Inferior parietal cortex (tissue), 1 donor: ENCODE results near the gene TPBG.

Source experiments
- DNase-seq: peaks from one replicate; pipeline ENCODE4 v3.0.0-alpha.2; 2016; ENCODE audit errors: extremely low spot score

Gene TPBG

DNA sequence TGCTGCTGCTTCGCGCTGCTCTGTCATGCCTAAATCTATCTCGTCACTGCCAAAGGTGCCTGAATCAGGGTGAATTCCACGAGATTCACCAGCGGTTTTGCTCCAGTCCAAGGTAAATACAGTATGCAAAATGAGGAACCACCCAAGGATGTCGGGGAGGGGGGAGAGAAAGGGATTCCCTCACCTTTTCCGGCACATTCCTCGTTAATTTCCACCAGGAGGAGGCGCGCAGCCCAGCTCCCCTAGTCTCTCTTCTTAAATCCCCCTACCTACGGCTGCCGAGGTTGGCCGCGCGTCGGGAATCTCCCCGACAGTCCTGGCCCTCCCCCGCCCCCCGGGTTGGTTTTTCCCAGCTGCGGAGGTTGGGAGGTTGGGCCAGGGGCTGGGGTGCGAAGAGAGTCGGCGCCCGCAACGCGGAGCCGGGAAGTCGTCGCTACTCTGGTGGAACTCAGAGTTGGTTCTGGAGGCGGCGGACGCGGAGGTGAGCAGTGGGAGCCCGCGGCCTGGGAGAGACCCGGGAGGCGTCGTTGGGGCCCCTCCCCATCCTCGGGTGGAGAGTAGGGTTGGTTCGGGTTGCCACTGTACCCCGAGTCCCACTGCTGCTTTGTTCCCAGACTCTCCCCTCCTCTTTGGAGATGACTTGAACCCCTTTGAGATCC, at the start of gene TPBG:
TPBG (plus strand) TSS at position 390 of the 659 bp plus-strand sequence. CDS start 1,145 bp downstream, outside the sequence.
- no peak for DNase-seq

- no peak for DNase-seq
Measured at GRCh38 chr6:82322386-82322785, 41.2 kb upstream of the TPBG start.

DNA sequence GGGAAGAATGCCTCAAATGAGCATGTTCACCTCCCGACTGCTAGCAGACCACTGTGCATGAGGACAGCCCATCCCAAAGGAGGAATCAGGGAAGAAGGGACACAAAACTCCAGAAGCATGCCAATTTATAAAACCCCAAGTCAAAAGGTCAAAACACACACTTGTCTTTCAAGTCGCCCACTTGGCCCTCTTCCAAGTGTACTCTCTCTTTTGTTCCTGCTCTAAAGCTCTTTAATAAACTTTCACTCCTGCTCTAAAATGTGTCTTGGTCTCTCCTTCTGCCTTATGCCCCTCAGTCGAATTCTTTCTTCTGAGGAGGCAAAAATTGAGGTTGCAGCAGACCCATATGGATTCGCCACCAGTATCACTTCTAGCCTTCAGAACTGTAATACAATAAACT, 33.9 kb upstream of the TPBG start:
- DNase-seq: no peak

DNA sequence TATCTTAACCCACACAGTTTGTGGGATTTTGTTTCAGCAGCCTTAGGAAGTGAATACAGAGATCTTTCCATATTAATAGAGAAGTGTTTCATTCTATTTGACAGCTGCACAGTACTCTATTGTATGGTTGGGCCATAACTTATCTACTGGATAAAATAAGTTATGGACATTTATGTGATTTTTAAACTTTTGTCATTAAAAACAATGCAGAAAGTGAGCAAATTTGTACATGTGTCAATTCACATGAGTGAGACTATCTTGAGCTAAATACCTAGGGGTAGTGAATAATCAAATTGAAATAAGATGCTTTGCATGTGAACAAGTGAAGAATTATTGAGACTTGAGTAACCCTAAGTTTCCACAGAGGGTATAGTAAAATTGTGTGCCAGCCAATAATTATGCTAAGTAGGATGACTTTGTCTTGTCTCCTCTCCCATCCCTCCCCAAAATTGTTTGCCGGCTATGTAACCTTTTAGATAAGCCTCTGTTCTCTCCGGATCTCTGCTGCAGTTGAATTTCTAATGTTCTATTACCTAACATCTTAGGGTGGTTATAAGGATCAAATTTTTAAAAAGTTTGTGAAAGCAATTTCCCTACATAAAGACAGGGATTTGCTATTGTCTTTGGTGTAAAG, 33.3 kb upstream of the TPBG start:
- DNase-seq: no peak

- no peak for DNase-seq
Measured at GRCh38 chr6:82331031-82331773, 32.4 kb upstream of the TPBG start.

- DNase-seq: no peak
Measured at GRCh38 chr6:82333781-82334180, 29.8 kb upstream of the TPBG start.

DNA sequence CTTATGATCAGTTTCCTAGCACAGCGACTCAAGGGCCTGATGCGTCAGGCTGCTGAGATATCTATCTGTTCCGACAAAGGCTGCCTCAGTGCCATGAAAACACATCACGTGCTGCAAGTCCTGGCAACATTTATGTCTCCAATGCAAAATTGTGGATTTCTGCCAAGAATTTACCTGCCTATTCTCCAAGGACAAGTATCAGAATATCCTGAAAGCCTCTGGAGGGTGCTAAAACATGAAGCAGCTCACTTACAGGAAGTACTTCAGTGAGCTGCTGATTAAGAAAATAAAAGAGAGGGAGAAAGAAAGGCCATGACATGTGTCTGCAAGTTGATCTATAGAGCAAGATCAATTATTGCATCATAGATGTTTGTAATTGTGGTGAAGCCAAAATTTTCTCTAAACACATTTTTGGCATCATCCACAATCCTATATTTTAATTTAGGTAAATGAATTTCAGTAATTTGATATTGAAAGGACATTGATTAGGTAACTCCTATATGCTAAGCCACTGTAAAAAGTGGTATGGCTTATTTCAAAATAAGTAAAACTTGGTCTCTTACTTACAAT, 25.8 kb upstream of the TPBG start:
- DNase-seq: no peak

GRCh38 chr6:82348130-82348529, 15.5 kb upstream of the TPBG start:
- no peak for DNase-seq

DNA sequence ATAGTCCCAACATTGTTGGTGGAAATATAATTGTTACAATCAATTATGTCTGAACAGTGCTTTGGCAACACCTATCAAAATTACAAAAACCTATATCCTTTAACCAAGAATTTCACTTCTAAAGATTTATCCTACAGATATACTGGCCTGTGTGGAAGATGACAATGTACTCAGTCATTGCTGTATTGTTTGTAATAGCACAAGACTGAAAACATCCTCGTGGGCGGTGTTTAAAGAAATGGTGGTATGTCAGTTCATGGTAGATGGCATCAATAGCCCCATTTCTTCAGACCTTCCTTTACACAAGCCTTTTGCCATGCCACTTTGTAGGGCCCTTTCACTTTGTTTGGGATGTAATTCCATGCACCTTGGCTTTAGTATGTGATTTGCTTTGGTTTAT, 9.8 kb upstream of the TPBG start:
- DNase-seq: no peak

DNA sequence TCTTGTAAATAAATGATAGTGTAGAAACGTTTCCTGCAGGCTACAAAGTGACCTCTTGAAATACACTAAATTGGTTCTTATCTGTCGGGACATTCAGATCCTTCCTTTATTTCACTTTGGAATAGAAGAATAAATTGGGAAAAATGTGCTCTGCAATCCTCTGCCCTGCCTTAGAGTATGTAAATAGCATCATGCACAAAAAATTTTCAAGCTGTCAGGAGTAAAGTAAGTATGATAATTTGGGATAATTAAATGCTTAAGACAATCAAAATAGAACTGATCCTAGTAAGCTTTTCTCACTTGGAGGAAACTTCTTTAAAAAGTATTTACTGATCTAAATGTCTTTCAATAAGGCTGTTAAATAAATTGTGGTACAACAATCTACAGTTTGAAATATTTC, 3.1 kb upstream of the TPBG start:
- DNase-seq: no peak

- DNase-seq: no peak
Measured at GRCh38 chr6:82361631-82362030, 2.0 kb upstream of the TPBG start.

GRCh38 chr6:82362144-82362543, 1.5 kb upstream of the TPBG start:
- no peak for DNase-seq

DNA sequence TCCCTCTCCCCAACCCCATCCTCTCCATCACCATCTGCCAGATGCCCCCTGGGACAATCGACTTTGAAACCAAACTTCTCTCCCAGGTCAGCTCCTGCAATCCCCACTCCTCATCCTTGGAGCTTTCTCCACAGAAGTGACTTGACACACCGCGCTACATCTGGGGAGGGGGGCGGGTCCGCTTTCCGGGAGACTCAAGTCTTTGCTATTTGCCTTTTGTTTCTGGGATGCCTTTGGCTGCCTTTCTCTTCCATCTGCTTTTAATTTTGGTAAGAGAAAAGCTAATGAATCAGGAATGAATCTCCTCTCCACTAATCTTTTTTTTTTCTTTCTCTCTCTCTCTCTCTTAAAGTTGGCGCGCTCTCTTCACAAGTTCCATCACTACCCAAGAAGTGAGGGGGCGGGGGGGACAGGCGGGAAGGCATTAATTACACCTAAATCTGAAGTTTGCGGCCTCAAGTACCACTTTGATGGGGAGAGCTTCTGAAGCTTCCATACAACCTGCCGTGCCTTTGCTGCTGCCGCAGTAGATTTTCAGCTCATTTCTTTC, 664 bp upstream of the TPBG start:
- no peak for DNase-seq

GRCh38 chr6:82364087-82365015, 734 bp downstream of the TPBG start:
- no peak for DNase-seq

DNA sequence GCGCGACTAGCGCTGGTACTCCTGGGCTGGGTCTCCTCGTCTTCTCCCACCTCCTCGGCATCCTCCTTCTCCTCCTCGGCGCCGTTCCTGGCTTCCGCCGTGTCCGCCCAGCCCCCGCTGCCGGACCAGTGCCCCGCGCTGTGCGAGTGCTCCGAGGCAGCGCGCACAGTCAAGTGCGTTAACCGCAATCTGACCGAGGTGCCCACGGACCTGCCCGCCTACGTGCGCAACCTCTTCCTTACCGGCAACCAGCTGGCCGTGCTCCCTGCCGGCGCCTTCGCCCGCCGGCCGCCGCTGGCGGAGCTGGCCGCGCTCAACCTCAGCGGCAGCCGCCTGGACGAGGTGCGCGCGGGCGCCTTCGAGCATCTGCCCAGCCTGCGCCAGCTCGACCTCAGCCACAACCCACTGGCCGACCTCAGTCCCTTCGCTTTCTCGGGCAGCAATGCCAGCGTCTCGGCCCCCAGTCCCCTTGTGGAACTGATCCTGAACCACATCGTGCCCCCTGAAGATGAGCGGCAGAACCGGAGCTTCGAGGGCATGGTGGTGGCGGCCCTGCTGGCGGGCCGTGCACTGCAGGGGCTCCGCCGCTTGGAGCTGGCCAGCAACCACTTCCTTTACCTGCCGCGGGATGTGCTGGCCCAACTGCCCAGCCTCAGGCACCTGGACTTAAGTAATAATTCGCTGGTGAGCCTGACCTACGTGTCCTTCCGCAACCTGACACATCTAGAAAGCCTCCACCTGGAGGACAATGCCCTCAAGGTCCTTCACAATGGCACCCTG, 1.6 kb downstream of the TPBG start:
- DNase-seq: no peak

- no peak for DNase-seq
Measured at GRCh38 chr6:82367704-82368103, 4.1 kb downstream of the TPBG start.

DNA sequence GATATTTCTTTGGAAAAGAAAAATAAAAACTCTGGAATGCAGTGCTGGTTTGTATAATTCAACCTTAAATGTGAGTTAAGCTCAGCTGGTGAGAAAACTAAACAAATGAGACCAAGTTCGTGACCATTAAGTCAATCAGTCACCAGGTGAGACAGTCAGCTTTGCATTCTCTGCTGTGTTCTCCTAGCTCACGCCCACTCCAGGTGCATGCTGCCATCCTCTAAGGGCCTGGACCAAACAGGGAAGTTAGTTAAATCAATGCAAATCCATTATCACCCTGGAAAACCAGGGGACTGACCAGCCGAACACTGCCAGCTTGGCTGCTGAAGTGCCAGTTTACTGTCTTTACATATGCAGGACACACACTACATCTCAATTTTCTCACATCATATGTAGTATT, 7.2 kb downstream of the TPBG start:
- DNase-seq: no peak

GRCh38 chr6:82371799-82372546, 8.4 kb downstream of the TPBG start:
- no peak for DNase-seq

GRCh38 chr6:82372656-82373055, 9.0 kb downstream of the TPBG start:
- DNase-seq: no peak

DNA sequence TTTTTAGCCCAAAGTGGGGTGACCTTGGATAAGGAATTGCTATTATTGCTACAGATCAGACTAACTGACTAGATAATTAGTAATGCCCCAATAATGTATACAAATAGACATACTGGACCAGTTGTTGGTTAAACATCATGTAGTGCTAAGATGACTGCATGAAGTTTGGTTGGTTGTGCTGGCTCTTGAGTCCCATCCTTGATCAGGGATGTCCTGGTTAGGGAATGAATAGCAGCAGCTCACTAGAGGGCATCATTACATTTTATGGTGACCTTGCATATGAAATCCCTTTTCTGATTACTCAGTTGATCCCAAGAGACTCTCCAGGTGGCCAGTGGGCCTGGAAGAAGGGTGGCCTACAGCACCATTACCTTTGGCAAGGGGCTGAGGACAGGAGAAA, 10.9 kb downstream of the TPBG start:
- DNase-seq: no peak
